A673 (cell line): ENCODE data around the gene FAM13A.

Source experiments
- CTCF ChIP-seq: fragments of 300-800, 200-600 bp; sonication (generic); conservative IDR thresholded peaks from 2 replicates; pipeline ENCODE4 v1.5.1; 2017; ENCODE audit warnings: low read depth, mild to moderate bottlenecking, antibody characterized with exemption, low read length, moderate library complexity, mixed read lengths
- EZH2 ChIP-seq: fragments of 200-600 bp; sonication (generic); IDR thresholded peaks from 2 replicates; pipeline ENCODE4 v1.6.1; 2017; ENCODE audit warnings: borderline replicate concordance, low read depth, mild to moderate bottlenecking, mixed read lengths, antibody characterized with exemption, low read length; ENCODE audit not compliant: poor library complexity, severe bottlenecking

- no peak for TF ChIP-seq CTCF
- no peak for TF ChIP-seq EZH2
Observed at GRCh38 chr4:89105726-89106125, 48.7 kb upstream of the FAM13A start.
